ENCODE data around the gene TPK1. TPM values are rescaled to one million over a fixed set of nuclear protein-coding genes. Genes with fewer than 3 reads are reported as not detected.

TPK1 gene
- total and polyA plus RNA-seq, 2 donors (not counting 1 experiment from before 2014, with no cell fraction given) = 2.4 to 4.1 TPM

GRCh38 chr7:144473908-144474307, 361.9 kb downstream of the TPK1 start:
- Histone ChIP-seq H3K9me3 (ENCODE audit: control insufficient read depth, insufficient read depth, low read depth, low read length) (no peaks in the 10 kb centered on the region), H3K4me2 (ENCODE audit: extremely low read depth, insufficient read depth, low read length) (no peak overlapping the region)

GRCh38 chr7:144470078-144470477, 365.8 kb downstream of the TPK1 start:
- Histone ChIP-seq H3K4me2 (ENCODE audit: extremely low read depth, insufficient read depth, low read length) (no peak overlapping the region), H3K9me3 (ENCODE audit: control insufficient read depth, insufficient read depth, low read depth, low read length) (no peaks in the 10 kb centered on the region), H4K20me1 (ENCODE audit: control insufficient read depth, extremely low read depth, insufficient read depth, low read length) (no peaks in the 10 kb centered on the region), H3K36me3 (ENCODE audit: control insufficient read depth, insufficient read depth, low read length) (no peaks in the 10 kb centered on the region), H3K27me3 (ENCODE audit: control insufficient read depth, insufficient read depth, low read length) (no peaks in the 10 kb centered on the region), H3K9ac (ENCODE audit: insufficient read depth, low read length) (no peak overlapping the region), H3K4me1 (ENCODE audit: control insufficient read depth, extremely low read depth, insufficient read depth, low read length) (no peaks in the 10 kb centered on the region), H3K4me3 (replicated peaks in 1 of 4; ENCODE audit: control extremely low read depth in 1 of 4, insufficient read depth in 1 of 4, low read depth in 3 of 4, low read length in 4 of 4) (no peak overlapping the region), H3K79me2 (ENCODE audit: control insufficient read depth, insufficient read depth, low read length) (no peaks in the 10 kb centered on the region), H3K27ac (ENCODE audit: insufficient read depth, low read length) (no peak overlapping the region), H2AFZ (ENCODE audit: low read length) (no peak overlapping the region)
- TF ChIP-seq CTCF (conservative IDR thresholded peaks at IDR 0.05 in 1 of 2, IDR thresholded peaks at IDR 0.05 in 1 of 2; ENCODE audit: low read depth in 1 of 2, low read length in 2 of 2) = no peak
- no peak for TF ChIP-seq EZH2 (IDR thresholded peaks at IDR 0.05; ENCODE audit: low read length, missing control alignments)
- DNase-seq (ENCODE audit: low read depth in 2 of 2) = no peak

More at GRCh38 chr7:144473908-144474307, 361.9 kb downstream of the TPK1 start:
- Histone ChIP-seq H4K20me1 (ENCODE audit: control insufficient read depth, extremely low read depth, insufficient read depth, low read length) (no peaks in the 10 kb centered on the region), H3K4me3 (replicated peaks in 1 of 4; ENCODE audit: control extremely low read depth in 1 of 4, insufficient read depth in 1 of 4, low read depth in 3 of 4, low read length in 4 of 4) (no peak overlapping the region), H3K27me3 (ENCODE audit: control insufficient read depth, insufficient read depth, low read length) (no peaks in the 10 kb centered on the region), H3K4me1 (ENCODE audit: control insufficient read depth, extremely low read depth, insufficient read depth, low read length) (no peaks in the 10 kb centered on the region), H3K27ac (ENCODE audit: insufficient read depth, low read length) (no peak overlapping the region), H3K9ac (ENCODE audit: insufficient read depth, low read length) (no peak overlapping the region), H2AFZ (ENCODE audit: low read length) (no peak overlapping the region), H3K79me2 (ENCODE audit: control insufficient read depth, insufficient read depth, low read length) (no peaks in the 10 kb centered on the region), H3K36me3 (ENCODE audit: control insufficient read depth, insufficient read depth, low read length) (no peaks in the 10 kb centered on the region)
- TF ChIP-seq CTCF (conservative IDR thresholded peaks at IDR 0.05 in 1 of 2, IDR thresholded peaks at IDR 0.05 in 1 of 2; ENCODE audit: low read depth in 1 of 2, low read length in 2 of 2) (no peak), EZH2 (IDR thresholded peaks at IDR 0.05; ENCODE audit: low read length, missing control alignments) (no peak)
- DNase-seq (ENCODE audit: low read depth in 2 of 2) = no peak

GRCh38 chr7:144468990-144469732, 366.7 kb downstream of the TPK1 start:
- no peaks in the 10 kb centered on the region for H3K79me2 ChIP-seq (ENCODE audit: control insufficient read depth, insufficient read depth, low read length)
- H3K27me3 ChIP-seq (ENCODE audit: control insufficient read depth, insufficient read depth, low read length) = no peaks in the 10 kb centered on the region
- DNase-seq (ENCODE audit: low read depth in 2 of 2) = peak in 1 of 2 donors; percentile 39
- TF ChIP-seq CTCF (conservative IDR thresholded peaks at IDR 0.05 in 1 of 2, IDR thresholded peaks at IDR 0.05 in 1 of 2; ENCODE audit: low read depth in 1 of 2, low read length in 2 of 2) (no peak), EZH2 (IDR thresholded peaks at IDR 0.05; ENCODE audit: low read length, missing control alignments) (no peak)
- H2AFZ ChIP-seq (ENCODE audit: low read length) = no peak overlapping the region
- no peak overlapping the region for H3K27ac ChIP-seq (ENCODE audit: insufficient read depth, low read length)
- no peaks in the 10 kb centered on the region for H4K20me1 ChIP-seq (ENCODE audit: control insufficient read depth, extremely low read depth, insufficient read depth, low read length)
- no peak overlapping the region for H3K4me2 ChIP-seq (ENCODE audit: extremely low read depth, insufficient read depth, low read length)
- no peaks in the 10 kb centered on the region for H3K9me3 ChIP-seq (ENCODE audit: control insufficient read depth, insufficient read depth, low read depth, low read length)
- H3K36me3 ChIP-seq (ENCODE audit: control insufficient read depth, insufficient read depth, low read length) = no peaks in the 10 kb centered on the region
- no peak overlapping the region for H3K9ac ChIP-seq (ENCODE audit: insufficient read depth, low read length)
- no peak overlapping the region for H3K4me3 ChIP-seq (replicated peaks in 1 of 4; ENCODE audit: control extremely low read depth in 1 of 4, insufficient read depth in 1 of 4, low read depth in 3 of 4, low read length in 4 of 4)
- H3K4me1 ChIP-seq (ENCODE audit: control insufficient read depth, extremely low read depth, insufficient read depth, low read length) = no peaks in the 10 kb centered on the region
